GM23338 (cell line): Measurements from ENCODE around the gene FAM3D.

Experiments used
- EZH2 ChIP-seq: fragments of 200-600 bp; sonication (generic); IDR thresholded peaks from one replicate; pipeline ENCODE4 v1.8.0; 2017; ENCODE audit warnings: antibody characterized with exemption, mild to moderate bottlenecking, low read depth; ENCODE audit not compliant: unreplicated experiment
- TF ChIP-seq, protein P1 (sequence below), 2 experiments: fragments of 200-600 bp in 1 of 2; sonication (generic) in 1 of 2; conservative IDR thresholded peaks; 2 replicates each; pipeline versions ENCODE4 v1.5.1 to v1.6.1; 2016 to 2017; ENCODE audit warnings: antibody characterized with exemption in 2 of 2, low read depth in 2 of 2, mild to moderate bottlenecking in 2 of 2, moderate library complexity in 1 of 2
- TF ChIP-seq, protein P2 (sequence below): IDR thresholded peaks from one replicate; pipeline ENCODE4 v1.6.1; 2018; ENCODE audit warnings: antibody characterized with exemption; ENCODE audit not compliant: unreplicated experiment

DNA sequence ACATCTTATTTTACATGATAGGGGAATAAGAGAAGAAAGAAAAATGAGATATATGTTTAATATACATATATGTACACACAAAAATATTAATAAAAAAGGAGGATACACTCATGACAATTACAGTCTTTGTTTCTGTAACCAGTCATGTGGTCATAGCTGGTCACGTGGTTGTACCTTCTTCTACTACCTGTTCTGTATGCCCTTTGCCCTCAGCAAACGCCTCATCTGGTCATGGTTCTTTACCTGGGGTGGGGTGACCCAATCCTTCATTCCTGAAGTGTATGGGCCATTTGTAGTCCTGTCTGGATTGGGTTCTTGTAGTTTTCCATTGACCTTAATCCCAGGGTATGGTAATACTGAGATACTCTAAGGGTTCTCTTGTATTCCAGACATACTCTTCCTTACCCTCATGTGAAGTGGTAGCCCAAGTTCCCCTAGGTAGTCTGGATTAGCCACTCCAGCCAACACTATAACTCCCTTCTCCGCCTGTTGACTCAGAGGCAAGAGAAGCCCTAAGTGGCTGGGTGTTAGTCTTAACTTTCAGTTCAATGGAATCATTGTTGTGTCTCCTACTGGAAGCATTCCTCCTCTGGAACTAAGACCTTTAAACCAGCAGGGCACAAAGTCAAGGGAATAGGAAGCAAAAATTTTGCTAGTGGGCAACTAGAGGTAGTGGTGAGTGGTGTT lies 47.3 kb upstream of the FAM3D start:
- TF ChIP-seq, protein P1, sequence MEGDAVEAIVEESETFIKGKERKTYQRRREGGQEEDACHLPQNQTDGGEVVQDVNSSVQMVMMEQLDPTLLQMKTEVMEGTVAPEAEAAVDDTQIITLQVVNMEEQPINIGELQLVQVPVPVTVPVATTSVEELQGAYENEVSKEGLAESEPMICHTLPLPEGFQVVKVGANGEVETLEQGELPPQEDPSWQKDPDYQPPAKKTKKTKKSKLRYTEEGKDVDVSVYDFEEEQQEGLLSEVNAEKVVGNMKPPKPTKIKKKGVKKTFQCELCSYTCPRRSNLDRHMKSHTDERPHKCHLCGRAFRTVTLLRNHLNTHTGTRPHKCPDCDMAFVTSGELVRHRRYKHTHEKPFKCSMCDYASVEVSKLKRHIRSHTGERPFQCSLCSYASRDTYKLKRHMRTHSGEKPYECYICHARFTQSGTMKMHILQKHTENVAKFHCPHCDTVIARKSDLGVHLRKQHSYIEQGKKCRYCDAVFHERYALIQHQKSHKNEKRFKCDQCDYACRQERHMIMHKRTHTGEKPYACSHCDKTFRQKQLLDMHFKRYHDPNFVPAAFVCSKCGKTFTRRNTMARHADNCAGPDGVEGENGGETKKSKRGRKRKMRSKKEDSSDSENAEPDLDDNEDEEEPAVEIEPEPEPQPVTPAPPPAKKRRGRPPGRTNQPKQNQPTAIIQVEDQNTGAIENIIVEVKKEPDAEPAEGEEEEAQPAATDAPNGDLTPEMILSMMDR (conservative IDR thresholded peaks at IDR 0.05; ENCODE audit: low read depth in 2 of 2), result no peak
- TF ChIP-seq EZH2, result no peak
- TF ChIP-seq, protein P2, sequence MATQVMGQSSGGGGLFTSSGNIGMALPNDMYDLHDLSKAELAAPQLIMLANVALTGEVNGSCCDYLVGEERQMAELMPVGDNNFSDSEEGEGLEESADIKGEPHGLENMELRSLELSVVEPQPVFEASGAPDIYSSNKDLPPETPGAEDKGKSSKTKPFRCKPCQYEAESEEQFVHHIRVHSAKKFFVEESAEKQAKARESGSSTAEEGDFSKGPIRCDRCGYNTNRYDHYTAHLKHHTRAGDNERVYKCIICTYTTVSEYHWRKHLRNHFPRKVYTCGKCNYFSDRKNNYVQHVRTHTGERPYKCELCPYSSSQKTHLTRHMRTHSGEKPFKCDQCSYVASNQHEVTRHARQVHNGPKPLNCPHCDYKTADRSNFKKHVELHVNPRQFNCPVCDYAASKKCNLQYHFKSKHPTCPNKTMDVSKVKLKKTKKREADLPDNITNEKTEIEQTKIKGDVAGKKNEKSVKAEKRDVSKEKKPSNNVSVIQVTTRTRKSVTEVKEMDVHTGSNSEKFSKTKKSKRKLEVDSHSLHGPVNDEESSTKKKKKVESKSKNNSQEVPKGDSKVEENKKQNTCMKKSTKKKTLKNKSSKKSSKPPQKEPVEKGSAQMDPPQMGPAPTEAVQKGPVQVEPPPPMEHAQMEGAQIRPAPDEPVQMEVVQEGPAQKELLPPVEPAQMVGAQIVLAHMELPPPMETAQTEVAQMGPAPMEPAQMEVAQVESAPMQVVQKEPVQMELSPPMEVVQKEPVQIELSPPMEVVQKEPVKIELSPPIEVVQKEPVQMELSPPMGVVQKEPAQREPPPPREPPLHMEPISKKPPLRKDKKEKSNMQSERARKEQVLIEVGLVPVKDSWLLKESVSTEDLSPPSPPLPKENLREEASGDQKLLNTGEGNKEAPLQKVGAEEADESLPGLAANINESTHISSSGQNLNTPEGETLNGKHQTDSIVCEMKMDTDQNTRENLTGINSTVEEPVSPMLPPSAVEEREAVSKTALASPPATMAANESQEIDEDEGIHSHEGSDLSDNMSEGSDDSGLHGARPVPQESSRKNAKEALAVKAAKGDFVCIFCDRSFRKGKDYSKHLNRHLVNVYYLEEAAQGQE, result no peak
